GM13976 (cell line): ENCODE measurements around the gene COX6A1.

Experiments
- DNase-seq: peaks from one replicate; pipeline ENCODE4 v3.0.0; 2012; ENCODE audit warnings: low spot score
- in situ Hi-C: fragments of 300-500 bp; cut with MboI; formaldehyde crosslinking; loops from one replicate; pipeline ENCODE4 v1.12.0; 2022; ENCODE audit warnings: low sequenced_read_pairs, mixed read lengths, inconsistent platforms; ENCODE audit not compliant: unreplicated experiment
- TF ChIP-seq, protein P1 (sequence below): IDR thresholded peaks from 2 replicates; pipeline ENCODE4 v1.5.1; 2012; ENCODE audit warnings: borderline replicate concordance, mild to moderate bottlenecking; ENCODE audit not compliant: insufficient read depth; ENCODE audit errors: extremely low read depth, missing control alignments, control extremely low read depth

The COX6A1 gene

DNA sequence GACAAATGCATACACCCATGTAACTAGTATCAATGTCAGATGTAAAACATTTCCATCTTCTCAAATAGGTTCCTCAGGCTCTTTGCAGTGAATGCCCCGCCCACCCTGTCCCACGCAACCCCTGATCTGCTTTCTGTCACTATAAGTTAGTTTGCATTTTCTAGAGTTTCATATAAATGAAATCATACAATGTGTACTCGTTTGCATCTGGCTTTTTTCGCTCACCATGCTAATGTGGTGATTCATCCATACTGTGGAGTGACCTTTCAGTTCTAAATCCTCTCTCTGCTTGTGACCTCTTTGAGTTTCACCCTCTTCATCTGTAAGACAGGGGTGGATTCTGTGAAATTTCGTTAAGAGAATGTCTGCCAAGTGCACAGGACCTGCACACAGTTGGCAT lies 38.4 kb upstream of the COX6A1 start:
- TF ChIP-seq, protein P1, sequence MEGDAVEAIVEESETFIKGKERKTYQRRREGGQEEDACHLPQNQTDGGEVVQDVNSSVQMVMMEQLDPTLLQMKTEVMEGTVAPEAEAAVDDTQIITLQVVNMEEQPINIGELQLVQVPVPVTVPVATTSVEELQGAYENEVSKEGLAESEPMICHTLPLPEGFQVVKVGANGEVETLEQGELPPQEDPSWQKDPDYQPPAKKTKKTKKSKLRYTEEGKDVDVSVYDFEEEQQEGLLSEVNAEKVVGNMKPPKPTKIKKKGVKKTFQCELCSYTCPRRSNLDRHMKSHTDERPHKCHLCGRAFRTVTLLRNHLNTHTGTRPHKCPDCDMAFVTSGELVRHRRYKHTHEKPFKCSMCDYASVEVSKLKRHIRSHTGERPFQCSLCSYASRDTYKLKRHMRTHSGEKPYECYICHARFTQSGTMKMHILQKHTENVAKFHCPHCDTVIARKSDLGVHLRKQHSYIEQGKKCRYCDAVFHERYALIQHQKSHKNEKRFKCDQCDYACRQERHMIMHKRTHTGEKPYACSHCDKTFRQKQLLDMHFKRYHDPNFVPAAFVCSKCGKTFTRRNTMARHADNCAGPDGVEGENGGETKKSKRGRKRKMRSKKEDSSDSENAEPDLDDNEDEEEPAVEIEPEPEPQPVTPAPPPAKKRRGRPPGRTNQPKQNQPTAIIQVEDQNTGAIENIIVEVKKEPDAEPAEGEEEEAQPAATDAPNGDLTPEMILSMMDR: no peak
- in situ Hi-C loops: no loop called here
- DNase-seq: peak; percentile 49

DNA sequence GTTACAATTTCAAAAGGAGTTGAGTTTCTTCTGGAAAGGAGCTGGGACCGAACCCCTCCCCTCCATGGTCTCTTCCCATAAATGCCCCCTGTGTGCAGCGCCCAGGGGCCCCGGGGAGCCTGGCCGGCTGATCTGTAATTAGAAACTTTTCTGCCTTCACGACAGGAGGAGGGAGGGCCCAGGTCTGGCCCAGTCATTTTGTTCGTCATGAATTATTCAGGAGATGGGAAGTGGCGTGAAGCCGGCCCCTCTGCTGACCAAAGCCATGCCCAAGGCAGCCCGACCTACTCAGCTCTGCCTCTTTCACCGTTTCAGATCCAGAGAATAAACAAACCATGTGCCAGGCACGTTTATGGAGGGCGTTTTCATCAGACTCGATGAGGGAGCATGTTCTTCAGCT lies 35.7 kb upstream of the COX6A1 start:
- in situ Hi-C loops: no loop called here
- TF ChIP-seq, protein P1: no peak
- DNase-seq: no peak

DNA sequence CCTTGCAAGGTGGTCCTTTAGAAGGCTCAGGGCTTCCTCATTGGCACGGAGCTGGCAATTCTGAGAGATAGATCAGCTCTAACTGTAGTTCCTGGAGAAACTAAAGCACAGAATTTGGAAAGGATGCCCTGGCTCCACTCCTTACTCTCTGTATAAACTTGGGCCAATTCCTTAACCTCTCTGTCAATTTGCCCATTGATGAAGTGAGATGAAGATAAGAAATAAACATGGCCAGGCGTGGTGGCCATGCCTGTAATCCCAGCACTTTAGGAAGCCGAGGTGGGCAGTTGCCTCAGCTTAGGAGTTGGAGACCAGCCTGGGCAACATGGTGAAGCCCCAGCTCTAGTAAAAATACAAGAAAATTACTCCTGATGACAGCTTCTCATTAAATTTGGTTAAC lies 34.0 kb upstream of the COX6A1 start:
- TF ChIP-seq, protein P1: no peak
- in situ Hi-C loops: no loop called here
- no peak for DNase-seq

DNA sequence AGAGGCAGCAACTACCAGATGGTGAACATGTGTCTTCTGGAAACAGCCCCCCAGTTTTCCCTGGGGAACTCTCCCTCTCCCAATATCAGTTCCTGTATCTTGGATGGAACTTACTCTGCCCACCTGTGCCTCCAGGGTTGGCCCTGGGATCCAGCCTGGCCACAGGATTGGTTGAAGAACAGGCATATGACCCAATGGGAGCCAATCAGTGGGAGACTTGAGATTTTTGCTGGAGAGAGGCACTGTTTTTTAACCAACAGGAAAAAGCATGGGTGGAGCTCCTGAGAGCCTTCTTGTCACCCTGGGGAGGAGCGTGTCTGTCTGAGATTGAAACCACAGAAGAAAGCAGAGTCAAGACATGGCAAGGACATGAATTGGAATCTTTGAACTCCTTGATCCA lies 33.6 kb upstream of the COX6A1 start:
- DNase-seq: no peak
- in situ Hi-C loops: no loop called here
- TF ChIP-seq, protein P1: no peak

DNA sequence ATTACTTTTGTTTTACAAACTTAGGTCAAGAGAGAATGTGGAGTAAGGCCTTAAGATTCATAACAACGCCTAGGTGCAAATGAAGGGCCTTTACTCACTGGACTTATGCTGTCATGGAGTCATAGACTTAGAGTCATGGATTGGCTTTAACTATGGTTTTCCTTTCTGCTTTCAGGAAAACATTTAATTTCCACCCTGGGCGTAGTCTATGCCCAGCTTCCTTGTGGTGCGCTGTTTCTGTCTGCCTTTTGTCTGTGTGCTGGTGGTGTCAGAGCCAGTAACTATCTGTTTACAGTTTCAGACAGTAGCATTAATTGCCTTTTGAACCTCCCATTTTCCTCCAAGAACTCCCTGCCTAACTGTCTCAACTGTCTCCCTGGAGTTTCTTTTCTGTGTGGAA lies 31.8 kb upstream of the COX6A1 start:
- no peak for DNase-seq
- TF ChIP-seq, protein P1: no peak
- in situ Hi-C loops: no loop called here

DNA sequence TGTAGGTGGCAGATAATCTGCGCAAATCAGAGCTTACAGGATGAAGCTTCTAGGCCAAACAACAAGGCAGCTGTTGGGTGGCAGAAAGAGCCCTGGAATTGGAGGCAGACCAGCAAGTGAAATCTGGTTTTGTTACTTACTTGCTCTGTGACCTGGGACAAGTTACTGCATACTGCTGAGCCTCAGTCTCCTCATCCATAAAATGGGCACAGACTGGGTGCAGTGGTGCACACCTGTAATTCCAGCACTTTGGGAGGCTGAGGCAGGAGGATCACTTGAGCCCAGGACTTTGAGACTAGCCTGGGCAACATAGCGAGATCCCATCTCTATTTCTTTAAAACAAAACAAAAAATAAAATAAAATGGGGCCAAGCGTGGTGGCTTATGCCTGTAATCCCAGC lies 31.4 kb upstream of the COX6A1 start:
- DNase-seq: no peak
- in situ Hi-C loops: no loop called here
- TF ChIP-seq, protein P1: no peak

DNA sequence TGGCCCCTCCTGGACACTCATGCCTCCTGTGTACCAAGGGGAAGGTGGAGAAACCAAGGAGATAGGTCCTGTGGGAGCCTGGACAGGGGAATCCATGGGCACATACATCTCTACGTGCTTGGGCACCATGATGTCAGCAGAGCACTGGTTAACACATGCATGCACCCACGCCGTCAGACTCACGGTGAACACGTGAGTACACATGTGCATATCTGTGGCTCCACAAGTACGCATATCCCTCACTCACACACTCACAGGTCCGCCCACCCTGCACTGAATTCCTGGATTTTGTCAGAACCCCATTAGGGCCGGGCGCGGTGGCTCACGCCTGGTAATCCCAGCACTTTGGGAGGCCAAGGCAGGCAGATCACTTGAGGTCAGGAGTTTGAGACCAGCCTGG lies 29.1 kb upstream of the COX6A1 start:
- DNase-seq: no peak
- TF ChIP-seq, protein P1: no peak
- in situ Hi-C loops: no loop called here
